Measurements from ENCODE around the gene METTL13.

DNA sequence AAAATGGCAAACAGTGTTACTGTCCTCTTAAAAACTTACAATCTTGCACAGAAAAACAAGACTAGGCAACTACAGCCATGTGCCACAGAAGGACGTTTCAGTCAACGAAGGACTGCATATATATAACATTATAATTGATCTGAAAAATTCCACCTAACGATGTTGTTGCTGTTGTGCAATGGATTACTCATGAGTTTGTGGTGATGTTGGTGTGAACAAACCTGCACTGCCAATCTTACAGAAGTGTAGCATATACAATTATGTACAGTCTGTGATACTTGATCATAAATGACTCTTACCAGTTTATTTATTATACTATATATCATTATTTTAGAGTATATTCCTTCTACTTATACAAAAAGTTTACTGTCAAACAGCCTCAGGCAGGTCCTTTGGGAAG, 32.8 kb upstream of the METTL13 start:
- TF ChIP-seq CTCF (IDR thresholded peaks at IDR 0.05) (no peak), POLR2A (IDR thresholded peaks at IDR 0.05) (no peak)
